GM19463 (cell line): Measurements from ENCODE around the gene FBN1.

Experiments
- ATAC-seq: cut with Tn5 transposase; IDR thresholded peaks from one replicate; pipeline ENCODE4 v1.9.1; 2021; ENCODE audit warnings: mild to moderate bottlenecking, moderate library complexity; ENCODE audit not compliant: unreplicated experiment

FBN1 gene

DNA sequence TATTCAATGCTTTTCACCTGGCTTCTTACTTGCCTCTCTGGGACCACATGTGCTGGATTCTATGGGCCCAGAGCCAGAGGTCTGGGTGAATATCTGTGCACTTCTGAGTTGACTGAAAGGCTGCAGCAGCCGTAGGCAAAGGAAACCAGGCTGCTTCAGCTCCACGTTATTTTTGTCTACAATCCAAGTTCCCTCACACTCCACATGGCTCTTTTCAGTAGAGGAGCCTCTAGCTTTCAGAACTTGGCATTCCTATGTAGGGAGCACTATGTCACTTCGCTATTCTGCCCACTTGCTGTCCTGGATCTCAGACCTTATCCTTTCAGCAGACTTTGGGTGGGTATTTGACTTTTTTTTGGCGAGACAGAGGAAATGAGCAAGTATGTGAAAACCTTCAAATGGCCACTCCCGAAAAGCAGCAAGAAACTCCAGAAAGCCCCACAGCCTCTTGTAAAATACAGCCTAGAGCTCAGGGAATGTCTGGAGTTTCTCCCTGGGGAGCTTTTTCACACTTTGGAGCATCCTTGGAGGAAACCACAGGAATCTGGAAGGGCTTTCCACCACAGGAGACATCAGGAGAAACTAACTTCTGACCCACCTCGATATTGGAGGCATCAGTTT, 233.4 kb downstream of the FBN1 start:
- ATAC-seq: no peak

DNA sequence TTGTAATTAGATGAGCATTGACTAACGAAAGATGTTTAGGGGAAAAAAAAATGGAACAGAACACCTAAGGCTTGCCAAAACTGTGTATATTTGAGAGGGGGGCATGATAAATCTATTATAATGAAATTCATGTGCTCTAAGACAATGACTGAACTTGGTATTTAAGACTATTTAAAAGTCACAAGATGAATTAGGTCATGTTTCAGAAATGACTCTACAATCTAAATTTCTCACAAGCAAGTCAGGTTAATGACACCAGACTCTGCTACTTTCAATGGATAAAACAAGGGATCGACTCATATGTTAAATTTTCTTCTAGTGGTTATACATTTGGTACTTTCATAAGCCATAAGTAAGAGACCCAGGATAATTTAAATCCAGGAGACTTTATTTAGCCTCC, 235.9 kb downstream of the FBN1 start:
- no peak for ATAC-seq

DNA sequence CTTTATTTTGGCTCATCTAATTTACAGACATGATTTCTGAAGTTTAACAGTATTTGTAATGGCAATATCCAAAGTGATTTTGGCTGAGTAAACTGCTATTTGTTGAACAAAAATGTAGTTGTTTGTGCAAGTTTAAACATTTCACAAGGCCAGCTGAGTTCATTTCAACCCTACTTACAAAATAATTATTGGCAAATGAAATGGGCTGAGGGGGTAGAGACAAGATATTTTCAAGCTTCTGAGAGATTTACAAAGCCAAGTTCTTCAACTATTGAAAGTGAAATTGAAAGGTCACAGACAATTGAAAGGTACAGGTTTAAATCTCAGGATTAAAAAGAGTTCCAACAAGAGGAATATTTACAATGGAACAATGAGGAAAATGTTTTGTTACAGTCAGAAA, 237.2 kb downstream of the FBN1 start:
- no peak for ATAC-seq

DNA sequence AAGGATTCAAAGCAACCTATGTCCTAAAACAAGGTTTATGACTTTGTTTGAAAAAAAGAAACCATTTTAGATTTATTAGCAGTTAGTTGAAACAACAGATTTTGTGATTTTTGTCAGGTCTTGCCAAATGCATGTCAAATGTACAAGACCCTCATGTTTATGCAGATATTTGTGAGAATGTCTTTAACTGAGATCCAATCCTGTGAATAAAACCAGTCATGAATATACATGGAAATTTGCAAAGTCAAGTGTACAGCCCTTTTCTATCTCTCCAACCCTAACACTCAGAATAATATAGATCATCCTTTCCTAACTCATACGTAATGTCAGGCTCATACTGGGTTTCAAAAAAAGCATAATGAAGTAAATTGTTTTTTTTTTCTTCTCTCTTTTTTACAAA, 237.9 kb downstream of the FBN1 start:
- no peak for ATAC-seq

DNA sequence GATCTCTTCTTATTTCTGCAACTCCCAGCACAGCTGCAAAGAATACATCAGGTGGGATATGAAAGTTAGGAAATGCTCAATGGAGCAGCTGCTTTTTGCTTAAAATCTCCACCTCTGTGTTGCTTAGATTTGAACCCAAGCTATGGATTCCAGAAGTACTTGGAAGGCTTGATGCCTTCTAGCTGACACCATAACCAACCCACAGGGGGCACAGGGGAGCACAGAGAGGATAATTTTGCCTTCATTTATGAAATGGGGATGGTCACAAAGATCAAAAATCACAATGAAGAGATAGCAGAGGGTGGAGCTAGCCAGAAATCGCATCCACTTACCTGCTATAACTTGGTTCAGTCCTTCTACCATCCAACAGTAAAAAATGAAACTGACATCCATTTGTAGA, 238.6 kb downstream of the FBN1 start:
- no peak for ATAC-seq

DNA sequence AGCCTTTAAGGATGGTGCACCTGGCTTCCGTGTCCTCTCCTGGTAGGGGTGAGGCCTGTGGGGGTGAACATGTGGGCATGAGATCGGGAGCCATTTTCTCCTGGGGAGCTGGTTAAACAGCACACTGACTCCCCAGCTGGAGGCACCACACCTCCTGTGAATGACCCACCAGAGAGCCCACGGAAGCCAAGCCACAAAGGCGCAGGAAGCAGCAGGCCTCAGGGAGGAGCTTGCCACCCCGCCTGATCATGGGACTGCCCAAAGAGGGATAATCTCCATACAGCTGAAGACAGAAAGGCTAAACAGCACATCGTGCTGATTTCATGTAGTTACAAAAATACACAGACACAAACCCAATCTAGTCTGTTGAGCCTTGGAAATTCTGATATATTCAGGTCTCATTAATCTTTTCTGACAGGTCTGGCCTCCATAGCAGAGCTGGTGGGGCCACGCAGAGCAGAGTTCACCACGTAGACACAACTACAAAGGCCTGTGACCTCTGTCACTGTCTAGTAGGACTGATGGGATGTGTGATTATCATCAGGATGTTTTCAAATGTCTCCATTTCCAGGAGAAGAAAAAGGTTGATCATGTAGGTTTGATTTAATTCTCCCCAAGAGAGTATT, 239.1 kb downstream of the FBN1 start:
- ATAC-seq: no peak

DNA sequence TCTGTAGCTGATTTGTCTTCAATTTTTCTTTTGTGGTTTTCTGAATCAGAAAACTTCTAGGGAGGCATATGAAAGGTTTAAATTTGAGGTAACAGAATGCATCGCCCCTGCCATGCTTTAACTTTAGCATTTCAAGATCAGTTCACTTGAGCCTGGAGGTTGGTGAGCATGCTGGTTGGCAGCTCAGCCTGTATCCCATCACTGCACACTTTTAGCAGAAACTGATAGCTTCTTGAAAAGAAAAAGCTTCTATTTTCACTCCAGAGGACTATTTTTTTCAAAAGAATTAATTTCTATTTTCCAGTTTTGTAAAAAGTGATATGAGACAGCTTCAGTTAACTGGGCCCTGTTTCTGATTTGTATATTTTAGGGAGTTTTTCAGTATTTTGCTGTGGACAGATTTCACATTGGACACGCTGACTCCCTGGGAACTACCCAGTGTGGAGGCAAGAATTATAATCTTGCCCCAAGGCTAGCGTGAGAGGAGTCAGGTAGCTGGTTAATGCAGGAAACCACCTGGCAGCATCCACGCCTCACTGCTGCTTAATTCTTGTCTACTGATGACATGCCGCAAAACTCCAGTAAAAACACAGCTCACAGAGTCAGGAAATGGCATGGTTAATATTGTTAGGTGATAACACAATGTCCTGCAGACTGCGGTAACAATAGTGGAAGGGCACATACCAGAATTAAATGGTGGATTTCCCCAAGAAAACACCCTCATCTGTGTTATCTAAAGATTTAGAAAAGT, 242.9 kb downstream of the FBN1 start:
- peak; percentile 68 for ATAC-seq

DNA sequence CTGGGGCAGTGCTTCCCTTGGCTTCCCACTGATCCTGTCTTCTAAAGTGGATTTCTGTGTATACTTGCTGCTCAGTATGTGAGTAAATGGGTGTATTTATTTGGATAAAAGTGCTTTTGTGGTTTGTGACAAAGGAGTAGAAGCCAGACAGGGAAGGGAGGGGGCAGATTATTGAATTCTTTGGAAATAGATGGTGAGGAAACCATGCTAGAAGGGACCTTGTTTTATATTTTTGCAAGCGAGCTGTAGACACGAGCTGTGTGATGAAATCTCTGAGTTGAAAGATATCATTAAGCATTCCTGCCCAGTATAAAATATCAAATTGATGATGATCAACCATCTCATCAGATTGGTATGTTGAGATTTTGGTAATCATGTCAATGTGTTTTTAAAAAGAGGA, 245.4 kb downstream of the FBN1 start:
- no peak for ATAC-seq

DNA sequence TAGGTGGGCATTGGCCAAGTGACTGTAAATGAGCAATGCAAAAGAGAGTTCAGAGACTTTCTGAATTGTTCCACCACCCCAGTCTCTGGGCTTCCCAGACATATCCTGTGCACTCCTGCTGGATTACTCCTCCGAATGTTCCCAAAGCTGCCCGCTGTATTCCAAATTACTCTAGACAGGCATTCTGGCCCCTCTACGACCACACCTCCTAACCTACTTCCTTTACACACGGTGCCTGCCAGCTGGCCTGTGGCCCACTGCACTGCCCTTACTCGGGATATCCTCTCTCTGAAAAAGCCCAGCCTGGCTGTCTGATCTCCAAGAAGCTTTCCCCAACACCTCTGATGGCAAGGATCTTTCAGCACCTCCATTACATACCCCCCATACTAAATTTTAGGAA, 247.7 kb downstream of the FBN1 start:
- no peak for ATAC-seq

DNA sequence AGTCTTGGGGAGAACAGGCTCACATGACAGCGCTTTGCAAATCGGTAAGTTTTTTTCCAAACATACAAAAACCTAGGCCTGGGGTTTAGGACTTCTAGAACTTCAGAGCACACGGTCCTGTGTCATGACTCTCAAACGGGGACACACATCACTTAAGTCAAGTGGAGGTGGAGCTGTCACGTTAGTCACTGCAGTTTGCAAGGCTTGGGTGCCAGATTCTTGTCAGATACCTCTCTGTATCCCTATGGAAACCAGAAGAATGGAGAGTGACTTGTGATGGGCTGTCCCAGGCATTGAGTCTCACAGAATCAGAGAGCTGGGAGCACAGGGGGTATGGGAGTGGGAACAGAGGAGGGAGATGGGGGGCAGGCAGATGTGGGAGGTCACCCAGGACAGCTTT, 249.5 kb downstream of the FBN1 start:
- no peak for ATAC-seq

DNA sequence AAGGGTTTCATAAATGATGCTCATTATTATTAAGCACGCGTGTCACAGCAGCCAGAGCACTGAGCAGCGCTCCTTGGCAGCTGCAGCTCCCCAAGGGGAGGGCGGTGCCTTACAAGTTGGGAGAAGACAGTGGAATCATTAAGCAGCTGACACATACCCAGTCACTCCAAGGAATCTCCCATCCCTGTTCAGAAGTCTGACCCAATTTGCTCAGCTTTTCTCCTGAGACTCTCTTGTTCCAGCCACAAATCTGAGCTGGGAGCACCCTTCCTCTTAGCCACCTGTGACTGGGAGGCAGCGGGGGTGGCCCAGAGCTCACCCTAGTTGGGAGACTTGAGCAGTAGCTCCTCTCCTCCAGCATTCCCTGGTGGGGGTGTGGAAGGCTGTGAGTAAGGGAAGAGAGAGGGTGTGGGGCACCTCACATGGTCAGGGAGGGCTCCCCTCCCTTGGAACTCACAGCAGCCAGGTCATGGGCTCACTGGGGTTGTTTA, 249.9 kb downstream of the FBN1 start:
- no peak for ATAC-seq

DNA sequence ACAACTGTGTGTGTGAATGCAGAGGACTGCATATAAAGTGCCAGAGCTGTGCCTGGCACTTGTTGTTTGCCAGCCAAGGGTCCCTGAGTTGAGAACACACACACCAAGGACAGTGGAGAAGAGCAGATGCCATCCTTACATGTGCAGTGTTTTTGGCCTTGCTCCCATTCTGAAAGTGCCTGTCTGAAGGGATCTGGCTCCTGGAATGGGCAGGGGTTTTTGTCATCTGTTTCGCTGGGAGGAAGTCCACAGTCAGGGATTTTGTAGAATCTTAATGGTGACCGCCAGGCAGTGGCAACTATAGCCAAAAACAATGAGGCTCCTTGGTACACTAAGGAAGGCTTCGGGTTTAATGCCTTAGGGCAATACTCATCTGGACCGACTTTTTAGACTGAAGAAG, 250.5 kb downstream of the FBN1 start:
- ATAC-seq: no peak

DNA sequence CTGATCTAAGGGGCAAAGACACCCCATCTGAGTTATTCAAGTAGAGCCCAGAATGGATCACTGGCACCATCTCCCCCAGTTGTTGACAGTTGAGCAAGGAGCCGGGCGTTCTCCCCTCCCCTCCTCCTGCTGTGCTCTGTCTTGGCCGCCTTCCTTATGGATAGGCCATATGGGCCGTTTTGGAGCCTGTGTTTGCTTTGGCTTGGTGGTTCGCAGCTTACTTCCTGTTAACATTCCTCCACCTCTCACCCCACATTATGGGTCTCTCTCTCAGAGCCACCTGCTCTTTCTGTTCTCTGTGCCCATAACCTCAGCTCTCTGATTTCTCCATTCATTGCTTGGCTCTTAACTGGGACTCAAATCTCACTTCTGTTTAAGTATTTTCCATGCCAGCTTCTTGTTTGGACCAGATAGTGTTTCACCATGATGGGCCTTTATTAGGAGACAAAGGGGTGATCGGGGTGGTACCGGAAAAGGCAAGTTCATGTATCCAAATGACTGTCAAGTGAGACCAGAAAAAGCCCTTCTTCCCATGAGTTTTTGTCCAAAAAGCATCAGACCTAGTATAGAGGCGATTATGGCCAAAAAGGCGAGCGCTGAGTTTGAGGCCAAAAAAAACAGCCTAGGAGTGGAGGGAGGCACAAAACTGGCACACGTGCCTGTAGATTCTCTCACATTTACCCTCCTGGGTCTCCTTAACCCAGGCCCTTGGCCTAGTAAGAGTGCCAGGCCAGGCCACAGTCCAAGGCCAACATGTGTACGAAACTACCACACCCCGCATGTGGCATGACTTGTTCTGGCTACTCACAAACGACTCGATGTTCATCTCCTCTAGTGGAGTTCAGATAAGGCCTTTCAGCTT, 251.6 kb downstream of the FBN1 start:
- no peak for ATAC-seq

DNA sequence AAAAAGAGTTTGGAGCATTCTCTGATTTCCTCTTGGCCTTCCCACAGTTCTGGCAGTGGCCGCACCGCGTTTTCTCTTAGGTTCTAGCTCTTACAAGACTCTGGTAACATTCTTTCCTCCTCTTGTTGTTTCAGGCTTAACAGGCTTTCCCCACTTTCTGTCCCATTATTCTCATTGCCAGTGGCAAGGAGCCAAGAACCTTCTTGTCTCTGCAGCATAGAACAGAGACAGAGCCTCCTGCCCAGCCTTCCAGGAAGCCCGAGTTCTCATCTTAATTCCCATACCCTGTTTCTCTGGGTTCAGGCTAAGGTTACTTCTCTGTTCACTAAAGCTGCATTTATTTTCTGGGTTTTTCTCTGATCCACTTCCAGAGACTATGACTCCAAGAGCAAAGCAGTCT, 253.2 kb downstream of the FBN1 start:
- ATAC-seq: no peak

DNA sequence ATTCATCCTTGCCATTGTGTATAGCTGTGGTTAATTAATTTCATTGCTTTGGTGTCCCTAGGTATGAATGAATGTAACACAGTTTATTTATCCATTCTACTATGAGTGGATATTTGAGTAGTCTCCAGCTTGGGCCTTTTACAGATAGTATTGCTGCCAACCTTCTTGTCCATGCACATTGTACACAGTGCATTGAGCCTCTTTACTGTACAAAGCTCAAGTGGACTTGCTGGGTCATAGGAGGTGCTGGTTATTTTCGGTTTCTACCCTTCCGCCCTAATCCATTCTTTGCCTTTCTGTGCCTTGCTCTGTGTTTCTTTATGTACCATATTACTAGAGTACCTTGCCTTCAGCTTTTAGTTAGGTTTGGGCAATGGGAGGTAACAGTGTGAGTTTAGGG, 253.6 kb downstream of the FBN1 start:
- ATAC-seq: no peak

DNA sequence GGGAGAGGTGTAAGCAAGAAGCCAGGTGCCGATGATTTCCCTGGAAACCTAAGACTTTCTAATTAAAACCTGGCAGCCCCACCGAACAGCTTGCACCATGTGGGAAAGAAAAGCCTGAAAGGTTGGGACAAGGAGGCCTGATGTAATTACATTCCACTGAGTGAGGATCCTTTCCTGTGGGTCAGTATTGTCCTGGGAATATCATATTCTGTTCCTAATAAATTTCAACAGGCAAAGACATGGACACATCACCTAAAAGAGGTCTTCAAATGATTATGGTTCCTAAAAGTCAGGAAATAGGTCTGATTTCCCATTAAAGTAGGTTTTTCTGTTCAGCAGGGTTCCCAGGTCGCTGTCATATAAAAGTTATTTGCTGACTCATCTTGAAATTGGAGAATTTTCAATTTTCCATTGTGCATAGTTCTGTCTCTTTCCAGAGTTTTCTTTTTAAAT, 255.8 kb downstream of the FBN1 start:
- ATAC-seq: no peak

DNA sequence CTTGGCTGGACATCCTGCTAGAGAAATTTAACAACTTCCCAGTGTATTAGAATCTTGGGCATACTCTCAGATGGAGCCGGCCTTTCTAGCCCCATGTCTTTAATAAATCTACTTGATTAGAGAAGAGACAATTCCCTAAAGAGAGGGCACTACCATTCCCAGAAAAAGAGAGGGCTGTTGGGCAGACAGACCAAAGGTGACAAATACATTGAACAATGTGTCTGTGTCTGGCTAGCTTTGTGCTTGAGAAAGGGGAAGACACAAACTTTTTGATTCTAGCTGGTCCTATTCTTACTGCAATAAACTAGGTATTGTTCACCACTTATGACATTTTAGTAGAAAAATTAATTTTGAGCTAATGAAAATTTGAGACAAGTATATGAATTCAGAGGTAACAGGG, 256.6 kb downstream of the FBN1 start:
- no peak for ATAC-seq

DNA sequence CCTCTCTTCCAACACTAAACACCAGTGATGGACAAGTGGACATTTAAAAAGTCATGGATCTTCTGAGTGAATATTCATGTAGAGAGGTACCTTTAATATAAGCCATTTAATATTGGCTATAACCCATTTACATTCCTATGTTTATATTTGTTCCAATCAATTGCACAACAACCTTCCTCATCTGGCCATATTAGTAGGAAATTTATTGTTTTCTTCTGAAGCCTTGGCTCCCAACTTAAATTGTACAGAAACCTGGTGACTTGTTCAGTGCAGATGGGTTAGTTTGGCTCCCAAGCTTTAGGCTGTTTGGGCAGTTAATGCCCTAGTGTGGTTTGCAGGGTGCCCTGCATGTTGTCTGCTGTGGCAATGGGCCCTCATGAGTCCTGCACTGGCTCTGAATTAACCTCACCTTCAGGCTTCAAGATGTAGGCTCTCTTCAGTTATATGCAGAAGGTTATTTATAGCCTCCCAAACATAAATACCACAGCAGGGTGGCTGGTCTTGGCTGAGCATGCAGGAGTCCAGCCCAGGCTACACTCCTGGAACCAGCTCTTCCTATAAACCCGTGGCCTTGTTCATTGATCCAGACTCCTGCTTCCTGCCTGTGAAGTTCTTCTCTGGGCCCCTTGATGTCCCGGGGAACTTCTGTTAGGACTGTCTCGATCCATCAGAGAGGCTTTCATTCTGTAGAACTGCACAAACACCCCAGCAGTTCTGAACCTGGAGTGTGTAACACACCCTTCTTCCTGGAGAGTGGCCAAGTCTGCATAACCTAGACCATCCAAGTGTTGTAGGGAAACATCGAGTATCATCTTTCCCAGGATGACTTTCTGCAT, 257.3 kb downstream of the FBN1 start:
- no peak for ATAC-seq

DNA sequence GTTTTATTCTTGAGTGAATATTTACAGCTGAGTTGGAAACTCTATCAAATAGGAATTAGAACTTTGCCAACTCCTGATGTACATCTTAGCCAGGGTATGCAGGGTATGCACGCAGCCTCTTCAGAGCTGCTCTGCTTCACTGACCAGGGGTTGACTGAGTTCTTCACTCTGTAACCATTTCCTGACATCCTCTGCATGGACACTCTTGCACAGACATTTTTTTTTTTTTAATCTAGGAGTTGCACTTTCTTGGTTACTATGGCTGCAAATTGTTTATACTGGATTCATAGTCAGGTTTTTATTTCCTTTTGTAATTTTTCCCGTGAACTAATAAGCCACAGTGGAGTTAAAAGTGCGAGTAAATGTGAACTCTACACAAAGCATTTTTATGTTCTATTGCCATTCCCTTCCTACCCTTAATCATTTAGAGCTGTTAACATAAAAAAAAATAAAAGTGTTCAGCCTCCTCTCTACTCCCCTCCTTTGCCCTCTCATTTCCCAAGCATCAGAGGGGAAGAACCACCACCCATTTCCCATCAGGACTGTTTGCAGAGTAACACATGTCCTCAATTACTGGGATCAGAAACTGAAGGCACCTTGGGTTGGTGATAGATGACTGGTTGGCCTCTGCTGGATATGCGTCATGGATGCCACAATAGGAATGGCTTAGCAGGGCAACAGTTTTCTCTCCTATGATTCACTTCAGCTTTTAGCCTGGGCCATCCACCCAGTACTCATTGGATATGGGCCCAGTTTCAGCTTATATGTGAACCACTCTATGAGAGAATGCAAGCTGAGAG, 260.3 kb downstream of the FBN1 start:
- no peak for ATAC-seq

DNA sequence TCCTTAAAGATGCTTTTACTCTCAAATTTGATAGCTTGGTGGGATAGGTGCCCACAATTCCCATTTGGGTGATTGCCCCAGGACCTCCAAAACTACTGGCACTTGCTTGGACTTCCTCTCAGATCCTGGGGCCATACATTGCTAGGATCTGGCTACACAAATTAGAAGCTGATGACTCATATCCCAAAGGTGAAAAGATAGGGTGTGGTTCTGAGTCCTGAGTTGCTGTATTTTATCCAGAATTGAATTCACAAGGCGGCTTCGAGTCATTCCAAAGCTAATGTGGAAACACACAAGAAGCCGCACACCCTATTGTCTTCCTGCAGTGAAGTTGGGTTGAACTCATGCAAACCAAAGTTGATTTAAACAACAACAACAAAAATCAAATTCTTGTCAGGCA, 260.9 kb downstream of the FBN1 start:
- no peak for ATAC-seq
